ENCODE measurements around the gene SH3PXD2A. TPM values are rescaled to one million over a fixed set of nuclear protein-coding genes. Genes with fewer than 3 reads are reported as not detected.

Gene SH3PXD2A
- total and polyA plus RNA-seq, 7 experiments from 2014 or later, result 0.54 to 20.5 (median 9.9) TPM

GRCh38 chr10:103574097-103575061, 281.0 kb downstream of the SH3PXD2A start:
- Histone ChIP-seq H3K27ac (ENCODE audit: low read depth, low read length) (no peak overlapping the region), H3K4me3 (ENCODE audit: low read length) (no peak overlapping the region), H3K36me3 (ENCODE audit: control insufficient read depth in 2 of 3, insufficient read depth in 3 of 3, low read length in 3 of 3) (no peaks in the 10 kb centered on the region), H3K9me3 (ENCODE audit: control insufficient read depth in 2 of 3, low read length in 3 of 3) (no peaks in the 10 kb centered on the region), H3K27me3 (ENCODE audit: control insufficient read depth in 2 of 2, insufficient read depth in 2 of 2, low read length in 2 of 2) (no peaks in the 10 kb centered on the region), H3K4me1 (ENCODE audit: control insufficient read depth in 2 of 2, insufficient read depth in 2 of 2, low read length in 2 of 2) (no peaks in the 10 kb centered on the region)
- no peak for ATAC-seq
- Mint-ChIP-seq H3K4me3 (no peak overlapping the region), H3K4me1 (peaks cover 0 to 7% (median 0%) of the 10 kb centered on the region in 7 donors), H3K27me3 (peaks cover 0 to 8% (median 3%) of the 10 kb centered on the region in 5 donors), H3K9me3 (no peaks in the 10 kb centered on the region), H3K27ac (no peak overlapping the region), H3K36me3 (peaks cover 0 to 4% (median 0%) of the 10 kb centered on the region in 5 donors)
- intact Hi-C loops (cut with micrococcal nuclease), result no loop called here
- POLR2A ChIA-PET, result no interaction called here
- DNase-seq, result no peak
- CTCF ChIA-PET, result no interaction called here

GRCh38 chr10:103573205-103573487, 282.2 kb downstream of the SH3PXD2A start:
- no peak for DNase-seq
- peaks cover 0 to 8% (median 3%) of the 10 kb centered on the region in 5 donors for H3K27me3 Mint-ChIP-seq
- POLR2A ChIA-PET, result no interaction called here
- no peaks in the 10 kb centered on the region for H3K9me3 Mint-ChIP-seq
- CTCF ChIA-PET, result no interaction called here
- H3K36me3 ChIP-seq (ENCODE audit: control insufficient read depth in 2 of 3, insufficient read depth in 3 of 3, low read length in 3 of 3), result no peaks in the 10 kb centered on the region
- no peak overlapping the region for H3K4me3 ChIP-seq (ENCODE audit: low read length)
- no peaks in the 10 kb centered on the region for H3K4me1 ChIP-seq (ENCODE audit: control insufficient read depth in 2 of 2, insufficient read depth in 2 of 2, low read length in 2 of 2)
- peaks cover 0 to 7% (median 0%) of the 10 kb centered on the region in 7 donors for H3K4me1 Mint-ChIP-seq
- no peak for ATAC-seq
- H3K27me3 ChIP-seq (ENCODE audit: control insufficient read depth in 2 of 2, insufficient read depth in 2 of 2, low read length in 2 of 2), result no peaks in the 10 kb centered on the region
- no peak overlapping the region for H3K27ac Mint-ChIP-seq
- H3K27ac ChIP-seq (ENCODE audit: low read depth, low read length), result no peak overlapping the region
- H3K9me3 ChIP-seq (ENCODE audit: control insufficient read depth in 2 of 3, low read length in 3 of 3), result no peaks in the 10 kb centered on the region
- no peak overlapping the region for H3K4me3 Mint-ChIP-seq
- H3K36me3 Mint-ChIP-seq, result peaks cover 0 to 4% (median 0%) of the 10 kb centered on the region in 5 donors
- intact Hi-C loops (cut with micrococcal nuclease), result no loop called here

- ChIA-PET POLR2A (no interaction called here), CTCF (no interaction called here)
- H3K4me3 ChIP-seq (ENCODE audit: low read length), result no peak overlapping the region
- peaks cover 0 to 4% (median 0%) of the 10 kb centered on the region in 5 donors for H3K36me3 Mint-ChIP-seq
- peaks cover 0 to 8% (median 3%) of the 10 kb centered on the region in 5 donors for H3K27me3 Mint-ChIP-seq
- no peak overlapping the region for H3K27ac ChIP-seq (ENCODE audit: low read depth, low read length)
- no peaks in the 10 kb centered on the region for H3K4me1 ChIP-seq (ENCODE audit: control insufficient read depth in 2 of 2, insufficient read depth in 2 of 2, low read length in 2 of 2)
- intact Hi-C loops (cut with micrococcal nuclease), result no loop called here
- H3K9me3 ChIP-seq (ENCODE audit: control insufficient read depth in 2 of 3, low read length in 3 of 3), result no peaks in the 10 kb centered on the region
- H3K36me3 ChIP-seq (ENCODE audit: control insufficient read depth in 2 of 3, insufficient read depth in 3 of 3, low read length in 3 of 3), result no peaks in the 10 kb centered on the region
- no peaks in the 10 kb centered on the region for H3K27me3 ChIP-seq (ENCODE audit: control insufficient read depth in 2 of 2, insufficient read depth in 2 of 2, low read length in 2 of 2)
- no peaks in the 10 kb centered on the region for H3K9me3 Mint-ChIP-seq
- H3K4me1 Mint-ChIP-seq, result peaks cover 0 to 7% (median 0%) of the 10 kb centered on the region in 7 donors
- DNase-seq (no peak), ATAC-seq (no peak)
- H3K27ac Mint-ChIP-seq, result no peak overlapping the region
- no peak overlapping the region for H3K4me3 Mint-ChIP-seq
These were observed 282.8 kb downstream of the SH3PXD2A start for GRCh38 chr10:103572347-103573204.

GRCh38 chr10:103571656-103571975, 283.8 kb downstream of the SH3PXD2A start:
- ATAC-seq (no peak), DNase-seq (no peak)
- Histone ChIP-seq H3K36me3 (ENCODE audit: control insufficient read depth in 2 of 3, insufficient read depth in 3 of 3, low read length in 3 of 3) (no peaks in the 10 kb centered on the region), H3K4me3 (ENCODE audit: low read length) (no peak overlapping the region), H3K27ac (ENCODE audit: low read depth, low read length) (no peak overlapping the region), H3K9me3 (ENCODE audit: control insufficient read depth in 2 of 3, low read length in 3 of 3) (no peaks in the 10 kb centered on the region), H3K27me3 (ENCODE audit: control insufficient read depth in 2 of 2, insufficient read depth in 2 of 2, low read length in 2 of 2) (no peaks in the 10 kb centered on the region), H3K4me1 (ENCODE audit: control insufficient read depth in 2 of 2, insufficient read depth in 2 of 2, low read length in 2 of 2) (no peaks in the 10 kb centered on the region)
- no peaks in the 10 kb centered on the region for H3K9me3 Mint-ChIP-seq
- H3K27me3 Mint-ChIP-seq, result peaks cover 0 to 5% (median 0%) of the 10 kb centered on the region in 5 donors
- H3K4me3 Mint-ChIP-seq, result no peak overlapping the region
- intact Hi-C loops (cut with micrococcal nuclease), result no loop called here
- CTCF ChIA-PET, result no interaction called here
- no peak overlapping the region for H3K27ac Mint-ChIP-seq
- H3K4me1 Mint-ChIP-seq, result peaks cover 0 to 7% (median 0%) of the 10 kb centered on the region in 7 donors
- peaks cover 0 to 4% (median 0%) of the 10 kb centered on the region in 5 donors for H3K36me3 Mint-ChIP-seq
- POLR2A ChIA-PET, result no interaction called here

- DNase-seq (no peak), ATAC-seq (no peak)
- peaks cover 0 to 5% (median 0%) of the 10 kb centered on the region in 5 donors for H3K27me3 Mint-ChIP-seq
- intact Hi-C loops (cut with micrococcal nuclease), result no loop called here
- no peaks in the 10 kb centered on the region for H3K36me3 ChIP-seq (ENCODE audit: control insufficient read depth in 2 of 3, insufficient read depth in 3 of 3, low read length in 3 of 3)
- H3K27ac ChIP-seq (ENCODE audit: low read depth, low read length), result no peak overlapping the region
- H3K27ac Mint-ChIP-seq, result no peak overlapping the region
- no peaks in the 10 kb centered on the region for H3K9me3 ChIP-seq (ENCODE audit: control insufficient read depth in 2 of 3, low read length in 3 of 3)
- no peak overlapping the region for H3K4me3 Mint-ChIP-seq
- H3K4me1 ChIP-seq (ENCODE audit: control insufficient read depth in 2 of 2, insufficient read depth in 2 of 2, low read length in 2 of 2), result no peaks in the 10 kb centered on the region
- no peak overlapping the region for H3K4me3 ChIP-seq (ENCODE audit: low read length)
- ChIA-PET POLR2A (no interaction called here), CTCF (no interaction called here)
- no peaks in the 10 kb centered on the region for H3K27me3 ChIP-seq (ENCODE audit: control insufficient read depth in 2 of 2, insufficient read depth in 2 of 2, low read length in 2 of 2)
- peaks cover 0 to 4% (median 0%) of the 10 kb centered on the region in 7 donors for H3K4me1 Mint-ChIP-seq
- H3K36me3 Mint-ChIP-seq, result peaks cover 0 to 3% (median 0%) of the 10 kb centered on the region in 5 donors
- H3K9me3 Mint-ChIP-seq, result no peaks in the 10 kb centered on the region
These were observed 284.3 kb downstream of the SH3PXD2A start for GRCh38 chr10:103570844-103571655.

- Mint-ChIP-seq H3K27me3 (peaks cover 0 to 5% (median 0%) of the 10 kb centered on the region in 5 donors), H3K4me1 (peaks cover 0 to under 1% (median 0%) of the 10 kb centered on the region in 7 donors), H3K36me3 (no peaks in the 10 kb centered on the region), H3K27ac (no peak overlapping the region), H3K9me3 (no peaks in the 10 kb centered on the region), H3K4me3 (no peak overlapping the region)
- CTCF ChIA-PET, result no interaction called here
- no peak for ATAC-seq
- H3K9me3 ChIP-seq (ENCODE audit: control insufficient read depth in 2 of 3, low read length in 3 of 3), result no peaks in the 10 kb centered on the region
- H3K27ac ChIP-seq (ENCODE audit: low read depth, low read length), result no peak overlapping the region
- H3K4me1 ChIP-seq (ENCODE audit: control insufficient read depth in 2 of 2, insufficient read depth in 2 of 2, low read length in 2 of 2), result no peaks in the 10 kb centered on the region
- POLR2A ChIA-PET, result no interaction called here
- H3K27me3 ChIP-seq (ENCODE audit: control insufficient read depth in 2 of 2, insufficient read depth in 2 of 2, low read length in 2 of 2), result no peaks in the 10 kb centered on the region
- DNase-seq, result no peak
- no peaks in the 10 kb centered on the region for H3K36me3 ChIP-seq (ENCODE audit: control insufficient read depth in 2 of 3, insufficient read depth in 3 of 3, low read length in 3 of 3)
- intact Hi-C loops (cut with micrococcal nuclease), result no loop called here
- H3K4me3 ChIP-seq (ENCODE audit: low read length), result no peak overlapping the region
These were observed 285.5 kb downstream of the SH3PXD2A start for GRCh38 chr10:103569896-103570295.
